Nephron (organoid): Measurements from ENCODE around the gene NAV2.

Experiments
- H3K27ac Mint-ChIP-seq, 3 experiments: 2 replicates each; pipeline ENCODE4 v1.8.0; 2020; ENCODE audit warnings: mixed read lengths in 3 of 3, mild to moderate bottlenecking in 2 of 3, moderate library complexity in 1 of 3
- H3K27me3 Mint-ChIP-seq: 2 replicates; pipeline ENCODE4 v1.8.0; 2021; ENCODE audit warnings: low read depth, mild to moderate bottlenecking, moderate library complexity, mixed read lengths
- H3K36me3 Mint-ChIP-seq: 2 replicates; pipeline ENCODE4 v1.8.0; 2020; ENCODE audit warnings: low read depth, mixed read lengths
- H3K4me1 Mint-ChIP-seq: 2 replicates; pipeline ENCODE4 v1.8.0; 2020; ENCODE audit warnings: mixed read lengths
- H3K4me3 Mint-ChIP-seq, 3 experiments: 2 replicates each; pipeline ENCODE4 v1.8.0; 2020; ENCODE audit warnings: mild to moderate bottlenecking in 3 of 3, mixed read lengths in 3 of 3, moderate library complexity in 2 of 3
- H3K9me3 Mint-ChIP-seq: 2 replicates; pipeline ENCODE4 v1.8.0; 2020; ENCODE audit warnings: mixed read lengths
- TF ChIP-seq, protein P1 (sequence below), 3 experiments: fragments of 200-600 bp; sonication (generic); IDR thresholded peaks; one replicate each; pipeline ENCODE4 v1.5.0; 2021; ENCODE audit warnings: antibody characterized with exemption in 3 of 3; ENCODE audit not compliant: unreplicated experiment in 3 of 3

NAV2 gene

DNA sequence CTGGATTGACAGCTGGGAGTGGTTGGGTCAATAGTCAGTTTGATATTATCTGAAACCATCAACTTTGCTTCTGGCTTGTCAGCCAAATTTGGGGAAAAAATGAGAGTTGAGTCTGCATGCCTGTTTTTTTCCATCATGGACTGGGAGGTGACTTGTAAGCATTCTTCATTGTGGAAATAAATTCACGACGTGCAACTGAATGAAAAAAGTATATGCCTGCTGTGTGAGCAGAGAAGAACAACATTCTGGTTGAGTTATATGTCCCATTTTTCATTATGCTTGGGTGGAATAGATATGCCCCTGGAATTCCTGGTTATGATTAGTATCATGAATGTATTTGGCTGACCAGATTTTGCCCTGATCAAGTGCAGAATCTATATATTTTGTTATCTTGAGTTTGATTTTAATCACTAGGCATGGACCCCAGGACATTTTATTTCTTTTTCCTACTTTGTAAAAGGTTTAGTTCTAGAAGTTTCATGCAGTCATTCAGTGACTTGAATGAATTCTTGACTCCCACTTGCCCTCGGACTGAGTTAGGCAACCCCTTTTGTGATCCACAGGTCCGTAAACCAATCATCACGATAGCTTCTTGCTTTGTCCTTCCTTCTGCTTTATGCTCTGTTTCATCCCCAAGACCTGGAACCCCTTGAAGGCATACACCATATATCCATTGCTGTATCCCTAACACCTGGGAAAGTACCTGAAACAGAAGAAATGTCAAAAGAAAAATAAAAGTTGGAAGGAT lies 205.8 kb downstream of the NAV2 start:
- no peaks in the 10 kb centered on the region for H3K36me3 Mint-ChIP-seq
- H3K27ac Mint-ChIP-seq = no peak overlapping the region
- no peaks in the 10 kb centered on the region for H3K9me3 Mint-ChIP-seq
- H3K4me1 Mint-ChIP-seq = peaks cover 52% of the 10 kb centered on the region
- TF ChIP-seq, protein P1, sequence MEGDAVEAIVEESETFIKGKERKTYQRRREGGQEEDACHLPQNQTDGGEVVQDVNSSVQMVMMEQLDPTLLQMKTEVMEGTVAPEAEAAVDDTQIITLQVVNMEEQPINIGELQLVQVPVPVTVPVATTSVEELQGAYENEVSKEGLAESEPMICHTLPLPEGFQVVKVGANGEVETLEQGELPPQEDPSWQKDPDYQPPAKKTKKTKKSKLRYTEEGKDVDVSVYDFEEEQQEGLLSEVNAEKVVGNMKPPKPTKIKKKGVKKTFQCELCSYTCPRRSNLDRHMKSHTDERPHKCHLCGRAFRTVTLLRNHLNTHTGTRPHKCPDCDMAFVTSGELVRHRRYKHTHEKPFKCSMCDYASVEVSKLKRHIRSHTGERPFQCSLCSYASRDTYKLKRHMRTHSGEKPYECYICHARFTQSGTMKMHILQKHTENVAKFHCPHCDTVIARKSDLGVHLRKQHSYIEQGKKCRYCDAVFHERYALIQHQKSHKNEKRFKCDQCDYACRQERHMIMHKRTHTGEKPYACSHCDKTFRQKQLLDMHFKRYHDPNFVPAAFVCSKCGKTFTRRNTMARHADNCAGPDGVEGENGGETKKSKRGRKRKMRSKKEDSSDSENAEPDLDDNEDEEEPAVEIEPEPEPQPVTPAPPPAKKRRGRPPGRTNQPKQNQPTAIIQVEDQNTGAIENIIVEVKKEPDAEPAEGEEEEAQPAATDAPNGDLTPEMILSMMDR (IDR thresholded peaks at IDR 0.05; ENCODE audit: unreplicated experiment in 3 of 3) = no peak
- no peaks in the 10 kb centered on the region for H3K27me3 Mint-ChIP-seq
- no peak overlapping the region for H3K4me3 Mint-ChIP-seq

DNA sequence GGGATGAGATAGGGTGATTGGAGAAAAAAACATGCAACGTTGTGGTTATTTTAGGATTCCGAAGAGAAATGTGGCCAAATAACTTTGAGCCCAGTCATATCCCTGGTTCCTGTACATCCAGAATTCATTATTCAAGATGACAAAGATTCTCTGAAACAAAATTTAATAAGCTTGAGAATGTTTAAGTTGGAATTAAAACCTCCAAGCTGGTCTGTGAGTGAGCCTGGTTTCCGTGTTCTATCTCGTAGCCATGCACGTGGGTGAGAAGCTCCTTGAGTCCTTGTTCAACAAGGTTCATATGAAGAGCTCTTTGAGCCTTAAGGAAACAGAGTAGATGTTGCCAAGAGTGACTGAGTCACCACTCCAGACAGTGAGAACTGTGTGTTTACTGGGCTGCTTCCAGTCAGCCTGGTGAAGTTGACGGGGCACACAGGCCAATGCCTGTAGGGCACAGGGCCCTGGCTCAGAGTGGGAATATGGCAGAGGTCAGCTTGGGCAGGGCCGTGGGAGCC lies 206.5 kb downstream of the NAV2 start:
- peaks cover 52% of the 10 kb centered on the region for H3K4me1 Mint-ChIP-seq
- H3K36me3 Mint-ChIP-seq = no peaks in the 10 kb centered on the region
- TF ChIP-seq, protein P1 (IDR thresholded peaks at IDR 0.05; ENCODE audit: unreplicated experiment in 3 of 3) = no peak
- H3K27me3 Mint-ChIP-seq = no peaks in the 10 kb centered on the region
- H3K4me3 Mint-ChIP-seq = no peak overlapping the region
- no peaks in the 10 kb centered on the region for H3K9me3 Mint-ChIP-seq
- H3K27ac Mint-ChIP-seq = peak overlapping the region in 1 of 3 experiments; percentile 62

DNA sequence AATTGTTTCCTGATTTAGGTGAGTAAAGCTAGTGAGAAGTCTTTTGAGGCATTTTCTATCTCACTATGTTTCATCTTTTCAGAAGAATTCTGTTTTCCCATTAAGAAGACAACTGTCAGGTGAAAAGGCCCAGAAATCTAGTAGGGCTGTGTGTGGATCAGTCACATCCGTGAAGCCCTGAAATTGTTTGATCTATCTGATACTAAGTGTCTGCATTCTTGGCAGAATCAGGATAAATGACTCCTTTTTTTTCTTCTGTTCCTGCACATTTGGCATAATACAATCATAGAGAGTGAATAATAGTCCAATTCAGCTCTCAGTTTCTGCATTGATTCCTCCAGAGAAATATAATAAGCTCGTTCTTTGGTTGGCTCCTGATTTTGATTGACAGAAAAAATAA lies 208.3 kb downstream of the NAV2 start:
- Mint-ChIP-seq H3K4me3 (no peak overlapping the region), H3K4me1 (peaks cover 51% of the 10 kb centered on the region), H3K27ac (peak overlapping the region in 2 of 3 experiments; percentile 11 to 92), H3K36me3 (no peaks in the 10 kb centered on the region), H3K27me3 (no peaks in the 10 kb centered on the region), H3K9me3 (no peaks in the 10 kb centered on the region)
- TF ChIP-seq, protein P1 (IDR thresholded peaks at IDR 0.05; ENCODE audit: unreplicated experiment in 3 of 3) = no peak

DNA sequence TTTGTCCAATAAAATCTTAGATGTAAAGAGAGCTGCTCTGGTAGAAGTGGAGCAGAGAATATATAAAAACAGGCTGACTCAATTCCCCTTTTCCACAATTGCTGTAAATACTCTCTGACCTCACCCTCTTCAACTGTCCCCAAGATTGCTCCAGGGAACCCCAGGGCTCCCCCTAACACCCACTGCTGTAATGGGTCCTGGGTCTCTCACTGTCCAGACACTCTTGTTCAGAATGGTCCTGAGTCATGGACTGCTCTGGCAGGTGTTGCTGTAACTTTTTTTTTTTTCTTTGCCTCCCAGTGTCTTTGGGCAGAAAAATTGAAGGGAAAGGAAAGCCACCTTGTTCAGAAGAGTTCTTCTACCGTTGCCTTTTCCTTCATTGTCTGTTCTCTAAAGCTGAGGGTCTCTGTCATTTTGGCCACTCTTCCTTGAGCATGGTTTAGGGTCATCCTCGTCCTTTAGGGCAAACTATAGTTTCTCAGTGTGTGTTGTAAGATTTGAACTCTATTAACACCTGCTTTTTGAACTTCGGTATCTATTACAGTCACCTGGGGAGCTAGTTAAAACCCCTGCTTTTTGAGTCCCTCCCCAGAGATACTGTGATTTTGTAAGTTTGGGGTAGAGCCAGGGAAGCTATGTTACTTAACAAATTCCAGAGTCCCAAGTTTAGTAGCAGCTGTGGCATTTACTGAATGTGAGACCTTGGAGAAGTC lies 209.5 kb downstream of the NAV2 start:
- H3K27ac Mint-ChIP-seq = peak overlapping the region in 1 of 3 experiments; percentile 92
- peaks cover 59% of the 10 kb centered on the region for H3K4me1 Mint-ChIP-seq
- H3K9me3 Mint-ChIP-seq = no peaks in the 10 kb centered on the region
- TF ChIP-seq, protein P1 (IDR thresholded peaks at IDR 0.05; ENCODE audit: unreplicated experiment in 3 of 3) = no peak
- H3K27me3 Mint-ChIP-seq = no peaks in the 10 kb centered on the region
- no peak overlapping the region for H3K4me3 Mint-ChIP-seq
- no peaks in the 10 kb centered on the region for H3K36me3 Mint-ChIP-seq

DNA sequence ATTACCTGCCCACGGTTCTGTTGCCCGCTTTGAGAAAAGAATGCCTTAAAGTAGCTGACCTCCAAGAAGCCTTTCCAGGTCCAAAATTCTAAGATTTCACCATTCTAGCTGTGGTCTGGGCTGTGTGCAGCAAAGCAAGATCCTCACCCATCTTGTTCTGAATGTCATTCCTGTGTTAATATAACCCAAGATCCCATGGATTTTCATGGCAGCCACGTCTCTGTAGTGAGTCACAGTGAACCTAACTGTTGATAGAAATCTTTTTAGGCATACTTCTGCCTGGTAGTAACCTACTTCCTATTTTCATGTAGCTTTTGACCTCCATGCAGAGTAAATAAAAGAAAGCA lies 210.0 kb downstream of the NAV2 start:
- H3K27ac Mint-ChIP-seq = peak overlapping the region in 1 of 3 experiments; percentile 92
- no peaks in the 10 kb centered on the region for H3K27me3 Mint-ChIP-seq
- H3K9me3 Mint-ChIP-seq = no peaks in the 10 kb centered on the region
- peaks cover 59% of the 10 kb centered on the region for H3K4me1 Mint-ChIP-seq
- no peak overlapping the region for H3K4me3 Mint-ChIP-seq
- no peaks in the 10 kb centered on the region for H3K36me3 Mint-ChIP-seq
- TF ChIP-seq, protein P1 (IDR thresholded peaks at IDR 0.05; ENCODE audit: unreplicated experiment in 3 of 3) = no peak
